MM.1S (cell line): ENCODE data around the gene RHBDD1.

Experiments used
- DNase-seq: peaks from one replicate; pipeline ENCODE4 v3.0.0-alpha.2; 2015
- H2AFZ ChIP-seq: fragments of 300-600 bp; sonication (generic); 2 replicates; pipeline ENCODE4 v1.6.0; 2016; ENCODE audit warnings: antibody characterized with exemption, low read length
- H3F3A ChIP-seq: fragments of 300-600 bp; sonication (generic); 2 replicates; pipeline ENCODE4 v1.6.1; 2016; ENCODE audit warnings: mild to moderate bottlenecking, antibody characterized with exemption, low read length, moderate library complexity, mixed read lengths; ENCODE audit not compliant: insufficient read depth
- H3K27ac ChIP-seq: fragments of 300-600 bp; sonication (generic); 2 replicates; pipeline ENCODE4 v1.5.1; 2016; ENCODE audit warnings: mild to moderate bottlenecking, low read length
- H3K27me3 ChIP-seq: fragments of 300-600 bp; sonication (generic); replicated peaks from 2 replicates; pipeline ENCODE4 v1.6.0; 2016; ENCODE audit warnings: low read length; ENCODE audit not compliant: insufficient read depth
- H3K36me3 ChIP-seq: fragments of 300-600 bp; sonication (generic); replicated peaks from 2 replicates; pipeline ENCODE4 v1.6.1; 2016; ENCODE audit warnings: mild to moderate bottlenecking, low read length, mixed read lengths; ENCODE audit not compliant: insufficient read depth
- H3K4me1 ChIP-seq: fragments of 300-600 bp; sonication (generic); 2 replicates; pipeline ENCODE4 v1.6.1; 2016; ENCODE audit warnings: low read length, mixed read lengths
- H3K4me2 ChIP-seq: fragments of 300-600 bp; sonication (generic); 2 replicates; pipeline ENCODE4 v1.6.0; 2016; ENCODE audit warnings: low read depth, low read length
- H3K4me3 ChIP-seq: fragments of 300-600 bp; sonication (generic); 2 replicates; pipeline ENCODE4 v1.5.1; 2016; ENCODE audit warnings: low read length, mixed read lengths
- H3K79me2 ChIP-seq: fragments of 300-600 bp; sonication (generic); 2 replicates; pipeline ENCODE4 v1.6.1; 2016; ENCODE audit warnings: mixed run types, low read length, mixed read lengths
- H3K9ac ChIP-seq: fragments of 300-600 bp; sonication (generic); 2 replicates; pipeline ENCODE4 v1.6.1; 2016; ENCODE audit warnings: low read length, mixed read lengths
- H3K9me2 ChIP-seq: fragments of 300-600 bp; sonication (generic); replicated peaks from 2 replicates; pipeline ENCODE4 v1.6.1; 2016; ENCODE audit warnings: mild to moderate bottlenecking, low read length, mixed read lengths; ENCODE audit not compliant: insufficient read depth
- H3K9me3 ChIP-seq: fragments of 300-600 bp; sonication (generic); replicated peaks from 2 replicates; pipeline ENCODE4 v1.6.1; 2016; ENCODE audit warnings: mild to moderate bottlenecking, low read length, mixed read lengths; ENCODE audit not compliant: insufficient read depth
- H4K20me1 ChIP-seq: fragments of 300-600 bp; sonication (generic); 2 replicates; pipeline ENCODE4 v1.6.1; 2016; ENCODE audit warnings: mild to moderate bottlenecking, low read length, moderate library complexity, mixed read lengths; ENCODE audit not compliant: insufficient read depth
- EZH2 ChIP-seq: fragments of 300-600 bp; sonication (generic); optimal IDR thresholded peaks from 2 replicates; pipeline ENCODE3; 2017; ENCODE audit warnings: low read depth, mild to moderate bottlenecking, antibody characterized with exemption, low read length, mixed read lengths
- EZH2phosphoT487 ChIP-seq: fragments of 300-600 bp; sonication (generic); IDR thresholded peaks from 2 replicates; pipeline ENCODE4 v1.6.1; 2018; ENCODE audit warnings: antibody characterized with exemption, low read length
- TF ChIP-seq, protein P1 (sequence below): fragments of 300-600 bp; sonication (generic); IDR thresholded peaks from 2 replicates; pipeline ENCODE4 v1.5.1; 2016; ENCODE audit warnings: antibody characterized with exemption, low read length, mixed read lengths

Gene RHBDD1

DNA sequence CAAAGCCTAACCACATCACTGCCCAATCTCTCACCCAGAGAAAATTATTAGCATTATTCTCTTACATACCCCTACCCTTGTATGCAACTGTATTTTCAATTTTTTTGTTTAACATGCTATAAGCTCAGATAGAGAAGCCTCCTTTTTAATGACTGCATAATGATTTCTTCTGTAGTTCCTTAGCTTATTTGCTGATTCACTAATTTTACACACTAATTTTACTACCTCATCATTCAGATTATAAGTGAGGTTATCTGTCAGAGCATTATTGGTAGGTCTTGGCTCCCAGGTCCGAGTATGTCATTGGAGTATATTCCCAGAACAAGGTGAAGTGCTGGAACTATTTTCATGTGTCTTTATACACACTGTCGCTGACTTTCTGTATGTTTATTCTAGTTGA lies 45.4 kb downstream of the RHBDD1 start:
- H2AFZ ChIP-seq, result no peak overlapping the region
- H3K36me3 ChIP-seq, result no peaks in the 10 kb centered on the region; the same call in 1 of the 2 replicates
- no peaks in the 10 kb centered on the region for H3K27me3 ChIP-seq
- H3K4me1 ChIP-seq, result no peaks in the 10 kb centered on the region
- H3K9me2 ChIP-seq, result no peaks in the 10 kb centered on the region
- no peak overlapping the region for H3K4me2 ChIP-seq
- H3K9ac ChIP-seq, result no peak overlapping the region
- H3K27ac ChIP-seq, result no peak overlapping the region
- no peaks in the 10 kb centered on the region for H3K79me2 ChIP-seq
- no peak overlapping the region for H3K4me3 ChIP-seq
- H4K20me1 ChIP-seq, result no peaks in the 10 kb centered on the region
- TF ChIP-seq, protein P1, sequence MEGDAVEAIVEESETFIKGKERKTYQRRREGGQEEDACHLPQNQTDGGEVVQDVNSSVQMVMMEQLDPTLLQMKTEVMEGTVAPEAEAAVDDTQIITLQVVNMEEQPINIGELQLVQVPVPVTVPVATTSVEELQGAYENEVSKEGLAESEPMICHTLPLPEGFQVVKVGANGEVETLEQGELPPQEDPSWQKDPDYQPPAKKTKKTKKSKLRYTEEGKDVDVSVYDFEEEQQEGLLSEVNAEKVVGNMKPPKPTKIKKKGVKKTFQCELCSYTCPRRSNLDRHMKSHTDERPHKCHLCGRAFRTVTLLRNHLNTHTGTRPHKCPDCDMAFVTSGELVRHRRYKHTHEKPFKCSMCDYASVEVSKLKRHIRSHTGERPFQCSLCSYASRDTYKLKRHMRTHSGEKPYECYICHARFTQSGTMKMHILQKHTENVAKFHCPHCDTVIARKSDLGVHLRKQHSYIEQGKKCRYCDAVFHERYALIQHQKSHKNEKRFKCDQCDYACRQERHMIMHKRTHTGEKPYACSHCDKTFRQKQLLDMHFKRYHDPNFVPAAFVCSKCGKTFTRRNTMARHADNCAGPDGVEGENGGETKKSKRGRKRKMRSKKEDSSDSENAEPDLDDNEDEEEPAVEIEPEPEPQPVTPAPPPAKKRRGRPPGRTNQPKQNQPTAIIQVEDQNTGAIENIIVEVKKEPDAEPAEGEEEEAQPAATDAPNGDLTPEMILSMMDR, result no peak
- no peak for TF ChIP-seq EZH2
- H3K9me3 ChIP-seq, result no peaks in the 10 kb centered on the region
- H3F3A ChIP-seq, result no peaks in the 10 kb centered on the region
- no peak for DNase-seq

DNA sequence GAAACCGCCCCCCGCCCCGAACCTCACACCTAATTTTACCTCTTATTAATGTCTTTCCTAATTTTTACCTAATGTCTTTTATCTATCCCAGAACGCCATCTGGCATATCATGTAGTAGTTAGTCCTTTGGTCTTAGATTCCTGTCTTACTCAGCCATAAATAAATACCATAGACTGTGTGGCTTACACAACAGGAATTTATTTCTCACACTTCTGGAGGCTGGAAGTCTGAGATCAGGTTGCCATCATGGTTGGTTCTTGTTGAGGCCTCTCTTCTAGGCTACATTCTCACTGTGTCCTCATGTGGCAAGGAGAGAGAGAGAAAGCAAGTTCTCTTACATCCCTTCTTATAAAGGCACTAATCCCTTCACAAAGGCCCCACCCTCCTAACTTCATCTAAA lies 46.8 kb downstream of the RHBDD1 start:
- Histone ChIP-seq H3K4me1 (no peaks in the 10 kb centered on the region), H3K4me2 (no peak overlapping the region), H4K20me1 (no peaks in the 10 kb centered on the region), H3K27me3 (no peaks in the 10 kb centered on the region), H3K79me2 (no peaks in the 10 kb centered on the region), H3K9me2 (no peaks in the 10 kb centered on the region), H3K36me3 (no peaks in the 10 kb centered on the region; the same call in 1 of the 2 replicates), H3F3A (no peaks in the 10 kb centered on the region), H3K9me3 (no peaks in the 10 kb centered on the region), H3K27ac (no peak overlapping the region), H3K4me3 (no peak overlapping the region), H3K9ac (no peak overlapping the region), H2AFZ (no peak overlapping the region)
- DNase-seq, result no peak
- TF ChIP-seq EZH2phosphoT487 (no peak), EZH2 (no peak)
- TF ChIP-seq, protein P1, result no peak

DNA sequence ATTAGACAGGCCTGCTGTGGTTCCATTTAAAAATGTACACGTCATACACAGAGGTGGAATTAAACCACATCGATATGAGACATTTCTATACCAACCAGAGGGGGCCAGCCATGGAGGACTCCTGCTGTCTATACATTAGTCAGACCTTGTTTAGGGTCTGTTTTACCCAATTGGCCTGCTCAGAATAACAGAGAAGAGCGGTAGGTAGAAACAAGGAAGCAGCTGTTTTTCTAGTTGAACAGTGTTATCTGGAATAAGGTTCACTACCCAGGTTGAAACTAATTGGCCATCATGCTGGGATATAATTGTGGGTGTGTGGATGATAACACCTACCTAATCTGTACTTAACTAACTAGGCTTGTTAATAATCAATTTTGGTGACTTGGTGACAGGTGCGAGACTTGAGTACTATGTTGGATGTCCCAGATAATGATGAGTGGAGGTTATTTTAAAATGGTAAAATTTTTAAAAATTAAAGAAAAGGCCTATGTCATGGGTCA lies 47.5 kb downstream of the RHBDD1 start:
- no peak overlapping the region for H3K27ac ChIP-seq
- H3K27me3 ChIP-seq, result no peaks in the 10 kb centered on the region
- no peaks in the 10 kb centered on the region for H3K79me2 ChIP-seq
- H4K20me1 ChIP-seq, result no peaks in the 10 kb centered on the region
- H3K9me3 ChIP-seq, result no peaks in the 10 kb centered on the region
- H3K36me3 ChIP-seq, result no peaks in the 10 kb centered on the region; the same call in 1 of the 2 replicates
- TF ChIP-seq, protein P1, result no peak
- TF ChIP-seq EZH2phosphoT487, result no peak
- no peak for TF ChIP-seq EZH2
- no peak overlapping the region for H3K9ac ChIP-seq
- H2AFZ ChIP-seq, result no peak overlapping the region
- no peaks in the 10 kb centered on the region for H3K9me2 ChIP-seq
- no peaks in the 10 kb centered on the region for H3K4me1 ChIP-seq
- H3F3A ChIP-seq, result no peaks in the 10 kb centered on the region
- H3K4me2 ChIP-seq, result no peak overlapping the region
- no peak for DNase-seq
- no peak overlapping the region for H3K4me3 ChIP-seq
